CD4-positive, alpha-beta memory T cell (primary cell): ENCODE data around the gene PRSS53. TPM values are rescaled to one million over a fixed set of nuclear protein-coding genes. Genes with fewer than 3 reads are reported as not detected.

Source experiments
- polyA plus RNA-seq, 2 donors: library from polyadenylated mRNA; unstranded; fragments of 300-500 nt; fragmentation: Illumina TruSeq; gene quantifications; one replicate each; pipeline ENCODE4 v1.2.3, GENCODE V29; 2021
- total RNA-seq, 2 experiments: library from RNA; stranded (reverse); gene quantifications; one replicate each; pipeline ENCODE4 v1.2.3, GENCODE V29; 2021

Gene PRSS53
- total and polyA plus RNA-seq, 4 experiments from 2014 or later = 0.43 to 13.5 (median 7.0) TPM

Other genes starting within 250 kb of the PRSS53 start
- gene BCL7C, start 194.9 kb downstream of the PRSS53 start, total RNA-seq = 10 to 100 TPM; 25.5 to 27.3 TPM
- gene BCL7C, start 194.9 kb downstream of the PRSS53 start, polyA plus RNA-seq = 10 to 100 TPM; 45.4 to 53.1 TPM
- under 1 TPM; 0.19 to 0.26 TPM for gene CTF1, start 192.3 kb downstream of the PRSS53 start, total RNA-seq
- not detected for gene CTF1, start 192.3 kb downstream of the PRSS53 start, polyA plus RNA-seq
- gene FBXL19, start 165.4 kb downstream of the PRSS53 start, total RNA-seq = 10 to 100 TPM; 15.6 to 15.8 TPM
- under 1 TPM in 1 of 2 donors, not detected in 1; 0.16 TPM for gene FBXL19, start 165.4 kb downstream of the PRSS53 start, polyA plus RNA-seq
- gene ORAI3, start 139.9 kb downstream of the PRSS53 start, total RNA-seq = 10 to 100 TPM; 19.3 to 22.0 TPM
- gene ORAI3, start 139.9 kb downstream of the PRSS53 start, polyA plus RNA-seq = 10 to 100 TPM; 16.2 to 17.5 TPM
- gene SETD1A, start 131.2 kb downstream of the PRSS53 start, total RNA-seq = 10 to 100 TPM; 32.1 to 33.2 TPM
- gene SETD1A, start 131.2 kb downstream of the PRSS53 start, polyA plus RNA-seq = 1 to 10 TPM in 1 of 2 donors, not detected in 1; 5.6 TPM
- 1 to 10 TPM; 3.6 to 4.3 TPM for gene HSD3B7, start 103.7 kb downstream of the PRSS53 start, total RNA-seq
- gene HSD3B7, start 103.7 kb downstream of the PRSS53 start, polyA plus RNA-seq = 1 to 10 TPM in 1 of 2 donors, under 1 TPM in 1; 0.08 to 1.2 TPM
- 1 to 10 TPM; 1.5 to 2.4 TPM for gene STX1B, start 78.3 kb downstream of the PRSS53 start, total RNA-seq
- not detected for gene STX1B, start 78.3 kb downstream of the PRSS53 start, polyA plus RNA-seq
- 100 to 1,000 TPM; 106 to 111 TPM for gene STX4, start 55.4 kb downstream of the PRSS53 start, total RNA-seq
- 10 to 100 TPM; 21.2 to 33.0 TPM for gene STX4, start 55.4 kb downstream of the PRSS53 start, polyA plus RNA-seq
- gene ZNF668, start 14.7 kb downstream of the PRSS53 start, total RNA-seq = 10 to 100 TPM; 11.7 to 13.6 TPM
- gene ZNF668, start 14.7 kb downstream of the PRSS53 start, polyA plus RNA-seq = 1 to 10 TPM; 3.0 to 6.8 TPM
- 10 to 100 TPM; 46.9 to 47.0 TPM for gene ZNF646, start 14.5 kb downstream of the PRSS53 start, total RNA-seq
- gene ZNF646, start 14.5 kb downstream of the PRSS53 start, polyA plus RNA-seq = 1 to 10 TPM in 1 of 2 donors, under 1 TPM in 1; 0.77 to 8.9 TPM
- 10 to 100 TPM; 48.9 to 51.3 TPM for gene VKORC1, start 5.9 kb upstream of the PRSS53 start, total RNA-seq
- gene VKORC1, start 5.9 kb upstream of the PRSS53 start, polyA plus RNA-seq = 100 to 1,000 TPM in 1 of 2 donors, 10 to 100 TPM in 1; 93.7 to 114 TPM
- gene BCKDK, start 19.4 kb upstream of the PRSS53 start, total RNA-seq = 10 to 100 TPM; 17.0 to 21.1 TPM
- gene BCKDK, start 19.4 kb upstream of the PRSS53 start, polyA plus RNA-seq = 10 to 100 TPM; 22.3 to 24.3 TPM
- gene KAT8, start 28.7 kb upstream of the PRSS53 start, total RNA-seq = 10 to 100 TPM; 90.8 to 94.2 TPM
- 10 to 100 TPM; 37.5 to 68.8 TPM for gene KAT8, start 28.7 kb upstream of the PRSS53 start, polyA plus RNA-seq
- gene PRSS8, start 46.8 kb upstream of the PRSS53 start, total RNA-seq = not detected
- under 1 TPM in 1 of 2 donors, not detected in 1; 0.33 TPM for gene PRSS8, start 46.8 kb upstream of the PRSS53 start, polyA plus RNA-seq
- under 1 TPM; 0.33 to 0.67 TPM for gene PRSS36, start 61.1 kb upstream of the PRSS53 start, total RNA-seq
- gene PRSS36, start 61.1 kb upstream of the PRSS53 start, polyA plus RNA-seq = under 1 TPM; 0.47 to 0.94 TPM
- 100 to 1,000 TPM; 500 to 536 TPM for gene FUS, start 91.2 kb upstream of the PRSS53 start, total RNA-seq
- 100 to 1,000 TPM in 1 of 2 donors, 10 to 100 TPM in 1; 88.1 to 163 TPM for gene FUS, start 91.2 kb upstream of the PRSS53 start, polyA plus RNA-seq
- gene PYCARD, start 113.8 kb upstream of the PRSS53 start, total RNA-seq = 10 to 100 TPM; 25.9 to 26.6 TPM
- 10 to 100 TPM; 52.4 to 60.6 TPM for gene PYCARD, start 113.8 kb upstream of the PRSS53 start, polyA plus RNA-seq
- not detected for gene TRIM72, start 125.2 kb upstream of the PRSS53 start, total RNA-seq
- not detected for gene TRIM72, start 125.2 kb upstream of the PRSS53 start, polyA plus RNA-seq
- gene PYDC1, start 128.2 kb upstream of the PRSS53 start, total RNA-seq = not detected
- gene PYDC1, start 128.2 kb upstream of the PRSS53 start, polyA plus RNA-seq = not detected
- gene ITGAM, start 171.0 kb upstream of the PRSS53 start, total RNA-seq = 1 to 10 TPM; 1.4 to 2.2 TPM
- gene ITGAM, start 171.0 kb upstream of the PRSS53 start, polyA plus RNA-seq = 1 to 10 TPM; 2.0 to 2.1 TPM